ENCODE results near the gene PPP2CA.
"Not testable (repeated sequence)": the region's sequence is repeated elsewhere in the genome, so short reads cannot be mapped to it uniquely, and the experiment has no call there.

Gene PPP2CA

GRCh38 chr5:134188092-134188491, 37.8 kb downstream of the PPP2CA start:
- FAIRE-seq, result no peak

DNA sequence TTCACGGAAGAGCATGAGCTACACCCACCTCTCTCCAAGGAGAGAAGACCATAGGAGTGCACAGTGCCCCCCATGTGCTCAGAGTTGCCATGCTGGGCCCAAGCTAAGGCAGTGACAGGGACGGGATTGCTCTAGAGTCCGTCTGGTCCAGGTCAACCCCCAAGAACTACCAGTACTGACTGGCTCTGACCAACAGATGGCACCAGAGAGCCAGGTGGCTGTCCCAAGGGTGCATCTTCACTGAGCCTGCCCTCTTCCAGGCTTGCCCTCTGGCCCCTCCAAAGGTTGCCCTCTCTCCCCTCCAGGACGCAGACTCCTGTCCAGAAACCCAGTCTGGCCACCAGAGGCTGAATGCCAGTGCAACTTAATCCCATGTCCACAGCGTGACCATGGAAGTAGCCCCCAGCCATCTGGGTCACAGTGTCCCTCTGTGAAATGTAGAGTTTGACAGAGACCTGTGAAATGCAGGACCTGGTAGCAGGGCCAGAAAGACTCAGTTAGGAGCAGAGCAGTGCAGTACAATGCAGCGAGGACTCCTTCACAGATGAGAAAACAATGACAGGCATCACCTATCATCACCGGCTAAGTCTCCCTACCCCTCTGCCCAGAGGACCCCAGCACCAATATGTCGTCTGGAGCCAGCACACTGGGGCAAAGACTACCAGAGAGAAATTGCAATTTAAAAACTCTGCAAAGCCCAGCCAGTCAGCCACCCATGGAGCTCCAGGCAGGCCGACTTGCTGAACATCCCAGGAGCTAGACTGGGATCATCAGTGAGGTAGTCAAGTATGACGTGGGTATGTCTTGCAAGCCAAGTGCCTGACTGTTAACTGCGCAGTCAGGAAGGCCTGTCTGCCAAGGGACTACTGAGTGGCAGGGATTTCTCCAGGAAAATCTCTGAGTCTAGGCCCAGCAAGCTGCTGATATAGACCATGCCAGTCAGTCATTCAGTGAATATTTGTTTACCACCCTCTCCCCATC, 41.4 kb downstream of the PPP2CA start:
- FAIRE-seq, result no peak

DNA sequence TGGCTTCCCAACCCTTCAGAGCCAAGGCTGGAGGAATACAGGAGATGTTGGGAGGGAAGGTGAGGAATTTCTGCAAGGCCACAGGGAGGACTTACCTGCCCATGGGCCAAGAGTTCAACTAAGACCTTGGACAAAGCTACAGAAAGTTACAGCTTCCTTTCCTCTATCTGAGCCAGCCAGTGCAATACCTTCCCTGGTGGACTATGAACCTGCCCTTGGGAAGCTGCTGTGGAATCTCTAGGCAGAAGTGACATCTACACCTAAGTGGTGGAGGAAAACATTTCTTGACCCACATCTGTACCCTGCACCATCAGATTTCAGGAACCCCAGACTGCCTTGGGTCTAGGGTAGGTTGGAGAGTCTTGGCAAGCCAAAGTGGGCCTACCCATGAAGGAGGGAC, 42.4 kb downstream of the PPP2CA start:
- no peak for FAIRE-seq

DNA sequence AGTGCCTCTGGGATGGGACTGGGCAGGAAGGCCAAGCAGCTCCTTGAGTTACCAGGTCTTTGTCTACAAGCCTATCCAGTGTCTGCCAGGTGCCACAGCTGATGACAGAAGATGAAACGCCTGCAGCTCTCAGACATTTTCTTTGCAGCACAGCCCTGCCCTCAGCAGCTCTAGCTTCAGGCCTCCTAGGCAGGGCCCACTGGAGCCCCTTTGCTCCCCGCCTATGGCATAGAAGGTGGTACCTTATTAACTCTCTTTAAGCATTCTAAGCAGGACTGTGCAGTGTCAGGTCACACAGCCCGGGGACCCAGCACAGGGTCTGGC, 47.8 kb downstream of the PPP2CA start:
- no peak for FAIRE-seq

DNA sequence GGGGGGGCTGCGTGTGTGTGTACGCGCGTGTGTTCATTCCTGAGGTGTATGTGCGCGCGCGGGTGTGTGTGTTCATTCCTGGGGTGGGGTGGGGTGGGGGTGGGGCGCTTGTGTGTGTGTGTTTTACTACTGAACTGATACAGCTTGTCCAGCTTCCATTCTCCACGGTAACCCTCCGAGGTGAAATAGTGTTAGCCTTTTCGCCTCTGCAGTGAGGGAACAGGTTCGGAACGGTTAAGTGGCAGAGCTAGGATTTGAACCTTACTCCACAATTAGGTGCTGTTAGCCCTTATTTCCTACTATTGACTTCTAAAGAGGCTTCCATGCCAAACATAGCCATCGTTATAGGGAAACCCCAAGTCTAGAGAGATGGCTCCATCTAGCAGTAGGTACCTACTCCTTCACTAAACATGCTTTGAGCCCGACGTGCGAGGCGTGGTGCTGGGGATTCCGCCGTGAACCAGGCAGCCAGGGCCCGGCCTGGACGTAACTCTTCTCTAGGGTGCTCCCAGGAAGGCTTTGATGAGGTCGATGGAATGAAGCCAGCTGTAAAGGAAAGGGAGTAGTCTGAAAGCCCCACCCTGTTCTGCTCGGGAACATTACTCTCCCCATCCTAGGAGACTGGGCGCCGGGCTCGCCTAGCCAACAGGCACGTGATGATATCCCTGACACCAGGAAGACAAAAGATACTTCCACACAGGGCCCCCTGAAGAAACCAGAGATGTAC, 48.3 kb downstream of the PPP2CA start:
- FAIRE-seq, result no peak

GRCh38 chr5:134176511-134177368, 49.1 kb downstream of the PPP2CA start, which contains the start of gene SKP1:
SKP1 (minus strand) TSS chr5:134176950; CDS start chr5:134174022, 2,928 bp downstream.
- no peak for FAIRE-seq

GRCh38 chr5:134175921-134176510, 49.9 kb downstream of the PPP2CA start:
- FAIRE-seq, result no peak

GRCh38 chr5:134174841-134175839, 50.7 kb downstream of the PPP2CA start:
- no peak for FAIRE-seq

DNA sequence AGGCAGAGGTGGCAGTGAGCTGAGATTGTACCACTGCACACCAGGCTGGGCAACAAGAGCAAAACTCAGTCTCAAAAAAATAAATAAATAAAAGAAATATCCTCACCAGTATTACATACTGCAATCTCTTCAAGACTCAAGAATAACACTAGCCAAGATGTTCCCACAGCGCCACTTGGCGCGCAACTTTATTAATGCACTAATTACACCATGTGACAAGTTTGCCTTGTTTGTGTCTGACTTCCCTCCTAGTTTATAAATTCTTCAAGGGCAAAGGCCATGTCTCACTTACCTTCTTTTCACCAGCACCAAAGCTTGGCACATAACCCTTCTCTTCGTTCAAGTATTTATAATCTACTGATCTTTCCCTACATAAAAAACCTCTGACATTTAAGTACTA, 53.9 kb downstream of the PPP2CA start:
- no peak for FAIRE-seq

GRCh38 chr5:134162592-134162991, 63.3 kb downstream of the PPP2CA start:
- no peak for FAIRE-seq

- FAIRE-seq, result no peak
These were observed 64.1 kb downstream of the PPP2CA start for GRCh38 chr5:134161513-134162395.

GRCh38 chr5:134153657-134154056, 72.2 kb downstream of the PPP2CA start:
- no peak for FAIRE-seq

DNA sequence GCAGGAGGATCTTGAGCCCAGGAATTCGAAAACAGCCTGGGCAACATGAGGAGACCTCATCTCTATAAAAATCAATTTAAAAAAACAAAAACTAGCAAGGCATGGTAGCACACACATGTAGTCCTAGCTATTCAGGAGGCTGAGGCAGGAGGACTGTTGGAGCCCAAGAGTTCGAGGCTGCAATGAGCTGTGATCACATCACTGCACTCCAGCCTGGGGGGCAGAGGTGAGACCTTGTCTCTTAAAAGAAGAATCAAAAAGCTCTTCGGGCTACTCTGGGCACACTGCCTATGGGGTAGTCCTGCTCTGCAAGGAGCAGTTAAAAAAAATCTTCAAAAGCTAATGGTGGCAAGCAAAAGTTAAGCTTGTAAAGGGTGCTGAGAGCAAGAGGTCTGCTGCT, 72.6 kb downstream of the PPP2CA start:
- FAIRE-seq, result no peak

DNA sequence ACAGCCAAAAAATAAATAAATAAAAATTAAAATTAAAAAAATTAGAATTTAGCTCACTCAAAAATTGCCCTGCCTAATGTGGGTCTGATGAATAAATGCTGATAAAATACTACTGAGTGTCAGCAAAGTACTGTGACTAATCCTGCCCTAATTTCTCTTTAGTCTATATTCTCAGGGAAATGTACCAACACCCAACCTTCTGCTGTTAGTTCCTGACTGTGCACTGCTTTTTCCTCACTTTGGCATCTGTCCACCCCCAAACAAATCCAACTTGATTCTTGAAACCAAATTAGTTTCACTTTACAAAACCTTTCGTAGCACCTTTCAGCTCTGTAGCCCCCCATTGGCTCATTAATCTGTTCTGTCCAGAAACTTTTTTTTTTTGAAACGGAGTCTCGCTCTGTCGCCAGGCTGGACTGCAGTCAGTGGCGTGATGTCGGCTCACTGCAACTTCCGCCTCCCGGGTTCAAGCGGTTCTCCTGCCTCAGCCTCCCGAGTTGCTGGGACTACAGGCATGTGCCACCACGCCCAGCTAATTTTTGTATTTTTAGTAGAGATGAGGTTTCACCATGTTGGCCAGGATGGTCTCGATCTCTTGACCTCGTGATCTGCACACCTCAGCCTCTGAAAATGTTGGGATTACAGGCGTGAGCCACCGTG, 73.6 kb downstream of the PPP2CA start:
- not testable (repeated sequence) for FAIRE-seq

- no peak for FAIRE-seq
These were observed 74.2 kb downstream of the PPP2CA start for GRCh38 chr5:134151723-134152122.

DNA sequence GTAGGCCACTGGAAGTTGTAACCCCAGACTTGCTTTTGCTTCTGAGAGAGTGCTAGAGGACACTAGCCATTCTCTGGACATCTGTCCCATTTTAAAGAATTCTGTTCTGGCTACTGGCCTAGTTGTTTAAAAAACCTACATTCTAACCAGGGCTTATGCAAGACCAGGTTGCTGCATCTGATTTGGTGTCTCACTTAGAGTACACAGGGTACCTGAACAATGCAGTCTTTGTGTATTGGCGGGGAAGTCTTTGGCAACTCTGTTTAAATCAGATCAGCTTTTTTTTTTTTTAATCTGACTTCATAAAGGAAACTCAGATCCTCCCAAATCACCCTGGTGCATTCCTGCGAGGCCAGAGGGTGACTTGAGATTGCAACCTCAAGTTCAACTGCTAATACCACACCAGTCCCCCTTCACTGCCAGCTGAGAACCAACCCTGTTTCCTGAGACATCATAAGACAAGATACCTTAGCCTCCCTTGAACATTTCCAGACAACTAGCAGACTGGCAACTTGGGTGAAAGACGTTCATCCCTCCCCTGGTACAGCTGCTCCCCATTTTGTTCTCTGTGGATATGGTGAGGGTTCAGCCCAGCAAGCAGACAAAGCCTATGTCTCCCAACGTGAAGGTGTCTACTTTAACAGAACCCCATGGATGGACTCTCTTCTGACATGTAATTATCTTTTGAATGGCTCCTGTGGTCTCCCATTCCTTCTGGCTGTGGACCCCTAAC, 76.1 kb downstream of the PPP2CA start:
- no peak for FAIRE-seq

GRCh38 chr5:134148986-134149539, 76.8 kb downstream of the PPP2CA start:
- no peak for FAIRE-seq

DNA sequence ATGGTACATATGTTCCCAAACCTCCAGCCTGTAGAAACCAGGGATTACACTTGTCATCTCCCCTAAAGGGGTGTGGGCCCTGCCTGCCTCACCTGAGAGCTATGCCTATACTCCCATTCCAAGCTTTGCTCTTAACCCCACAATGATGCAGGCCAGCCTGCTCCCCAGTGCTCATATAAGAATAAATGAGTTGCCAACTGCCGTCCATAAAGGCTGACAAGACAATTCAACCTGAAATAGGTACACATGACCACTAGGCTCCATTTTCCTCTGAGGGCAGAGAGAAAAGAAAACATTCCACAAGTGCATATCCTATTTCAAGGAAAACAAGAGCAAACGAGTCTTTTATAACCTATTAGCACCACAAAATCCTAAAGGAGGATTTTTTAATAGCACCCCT, 77.6 kb downstream of the PPP2CA start:
- FAIRE-seq, result no peak
